Upper lobe of left lung (tissue), 4 donors: ENCODE results near the gene DHRS12.

ENCODE experiments used
- EP300 ChIP-seq, 4 donors: sonication (generic); formaldehyde crosslinking; IDR thresholded peaks; one replicate each; pipeline ENCODE4 v1.5.1; 2017; ENCODE audit warnings: antibody characterized with exemption in 4 of 4, control low read depth in 2 of 4
- POLR2A ChIP-seq, 4 donors: fragments of 450-650 bp; IDR thresholded peaks; one replicate each; pipeline ENCODE4 v1.5.1; 2016 to 2017; ENCODE audit warnings: antibody characterized with exemption in 4 of 4, mild to moderate bottlenecking in 2 of 4
- POLR2AphosphoS5 ChIP-seq, 2 donors: sonication (generic); formaldehyde crosslinking; IDR thresholded peaks; one replicate each; pipeline ENCODE4 v1.5.1; 2017; ENCODE audit warnings: antibody characterized with exemption in 2 of 2
- TF ChIP-seq, protein P1 (sequence below), 6 experiments: fragments of 450-650 bp in 4 of 6; fragments of 200-600 bp in 2 of 6; sonication (generic) in 2 of 6; IDR thresholded peaks; one replicate each; pipeline ENCODE4 v1.5.1; 2016 to 2019; ENCODE audit warnings: antibody characterized with exemption in 6 of 6

DNA sequence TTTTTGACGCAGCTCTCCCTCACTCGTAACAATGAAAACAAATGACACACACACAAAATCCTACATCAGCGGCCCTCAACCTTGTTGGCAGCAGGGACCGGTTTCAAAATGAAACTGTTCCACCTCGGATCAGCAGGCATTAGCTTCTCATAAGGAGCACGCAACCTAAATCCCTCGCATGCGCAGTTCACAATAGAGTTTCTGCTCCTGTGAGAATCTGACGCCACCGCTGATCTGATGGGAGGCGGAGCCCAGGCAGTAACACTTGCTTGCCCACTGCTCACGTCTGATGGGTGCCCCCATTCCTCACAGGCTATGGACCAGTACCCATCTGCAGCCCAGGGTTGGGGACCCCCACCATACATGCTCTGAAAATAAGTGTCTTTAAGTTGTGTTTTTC is 43.4 kb downstream of the DHRS12 start:
- TF ChIP-seq, protein P1, sequence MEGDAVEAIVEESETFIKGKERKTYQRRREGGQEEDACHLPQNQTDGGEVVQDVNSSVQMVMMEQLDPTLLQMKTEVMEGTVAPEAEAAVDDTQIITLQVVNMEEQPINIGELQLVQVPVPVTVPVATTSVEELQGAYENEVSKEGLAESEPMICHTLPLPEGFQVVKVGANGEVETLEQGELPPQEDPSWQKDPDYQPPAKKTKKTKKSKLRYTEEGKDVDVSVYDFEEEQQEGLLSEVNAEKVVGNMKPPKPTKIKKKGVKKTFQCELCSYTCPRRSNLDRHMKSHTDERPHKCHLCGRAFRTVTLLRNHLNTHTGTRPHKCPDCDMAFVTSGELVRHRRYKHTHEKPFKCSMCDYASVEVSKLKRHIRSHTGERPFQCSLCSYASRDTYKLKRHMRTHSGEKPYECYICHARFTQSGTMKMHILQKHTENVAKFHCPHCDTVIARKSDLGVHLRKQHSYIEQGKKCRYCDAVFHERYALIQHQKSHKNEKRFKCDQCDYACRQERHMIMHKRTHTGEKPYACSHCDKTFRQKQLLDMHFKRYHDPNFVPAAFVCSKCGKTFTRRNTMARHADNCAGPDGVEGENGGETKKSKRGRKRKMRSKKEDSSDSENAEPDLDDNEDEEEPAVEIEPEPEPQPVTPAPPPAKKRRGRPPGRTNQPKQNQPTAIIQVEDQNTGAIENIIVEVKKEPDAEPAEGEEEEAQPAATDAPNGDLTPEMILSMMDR (IDR thresholded peaks at IDR 0.05), result no peak
- TF ChIP-seq POLR2A (IDR thresholded peaks at IDR 0.05), result no peak
- TF ChIP-seq POLR2AphosphoS5 (IDR thresholded peaks at IDR 0.05), result no peak
- no peak for TF ChIP-seq EP300 (IDR thresholded peaks at IDR 0.05)
